GM18526 (cell line): ENCODE results near the gene IBA57.

Experiments
- POLR2A ChIP-seq: IDR thresholded peaks from 3 replicates; pipeline ENCODE4 v1.6.1; 2011; ENCODE audit not compliant: insufficient read length; ENCODE audit errors: extremely low read depth

IBA57 gene

GRCh38 chr1:228207851-228208821 lies 42.5 kb downstream of the IBA57 start, which contains the start of gene OBSCN:
Gene OBSCN (plus strand): TSS chr1:228208044. CDS start chr1:228211784, 3,740 bp downstream.
- TF ChIP-seq POLR2A = no peak

- no peak for TF ChIP-seq POLR2A
These were observed 43.4 kb downstream of the IBA57 start for GRCh38 chr1:228208831-228209551.

GRCh38 chr1:228209657-228210056 lies 44.1 kb downstream of the IBA57 start:
- no peak for TF ChIP-seq POLR2A

GRCh38 chr1:228210076-228210651 lies 44.6 kb downstream of the IBA57 start:
- no peak for TF ChIP-seq POLR2A

DNA sequence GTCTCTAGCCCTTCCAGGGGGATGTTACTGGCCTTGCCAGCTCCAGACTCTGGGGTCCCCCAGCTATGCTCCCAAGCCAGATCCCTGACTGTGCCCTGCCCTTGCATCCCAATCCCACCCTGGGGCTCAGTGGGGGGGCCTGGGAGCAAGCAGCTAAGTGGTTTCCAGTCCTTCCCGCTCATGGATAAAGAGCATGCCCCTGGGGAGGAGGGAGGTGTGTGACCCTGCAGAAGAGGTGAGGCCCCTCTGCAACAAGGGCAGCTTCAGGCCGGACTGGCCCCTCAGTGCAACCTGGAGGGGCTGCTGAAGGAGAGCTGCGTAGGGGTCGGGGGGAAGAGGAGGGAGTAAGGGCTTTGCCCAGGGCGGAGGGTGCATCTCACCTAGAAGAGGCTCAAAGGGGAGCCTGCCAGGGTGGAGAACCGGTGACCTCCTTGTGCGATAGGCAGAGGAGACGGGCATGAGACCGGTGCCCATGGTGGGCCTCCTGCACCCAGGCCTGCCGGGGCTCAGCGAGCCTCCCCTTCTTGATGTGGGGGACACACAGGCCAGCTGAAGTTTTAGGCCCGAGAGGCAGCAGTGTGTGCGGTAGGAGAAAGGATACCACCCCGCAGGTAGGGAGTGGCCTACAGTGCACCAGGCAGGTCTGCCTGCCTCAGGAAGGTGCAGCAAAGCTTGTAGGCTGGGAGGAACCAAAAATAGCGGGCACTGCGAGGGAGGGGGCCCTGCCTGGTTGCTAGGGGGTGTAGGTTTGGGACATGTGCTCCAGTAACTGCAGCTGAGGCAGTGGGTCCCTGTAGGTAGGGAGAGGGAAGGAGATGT lies 45.3 kb downstream of the IBA57 start:
- no peak for TF ChIP-seq POLR2A

DNA sequence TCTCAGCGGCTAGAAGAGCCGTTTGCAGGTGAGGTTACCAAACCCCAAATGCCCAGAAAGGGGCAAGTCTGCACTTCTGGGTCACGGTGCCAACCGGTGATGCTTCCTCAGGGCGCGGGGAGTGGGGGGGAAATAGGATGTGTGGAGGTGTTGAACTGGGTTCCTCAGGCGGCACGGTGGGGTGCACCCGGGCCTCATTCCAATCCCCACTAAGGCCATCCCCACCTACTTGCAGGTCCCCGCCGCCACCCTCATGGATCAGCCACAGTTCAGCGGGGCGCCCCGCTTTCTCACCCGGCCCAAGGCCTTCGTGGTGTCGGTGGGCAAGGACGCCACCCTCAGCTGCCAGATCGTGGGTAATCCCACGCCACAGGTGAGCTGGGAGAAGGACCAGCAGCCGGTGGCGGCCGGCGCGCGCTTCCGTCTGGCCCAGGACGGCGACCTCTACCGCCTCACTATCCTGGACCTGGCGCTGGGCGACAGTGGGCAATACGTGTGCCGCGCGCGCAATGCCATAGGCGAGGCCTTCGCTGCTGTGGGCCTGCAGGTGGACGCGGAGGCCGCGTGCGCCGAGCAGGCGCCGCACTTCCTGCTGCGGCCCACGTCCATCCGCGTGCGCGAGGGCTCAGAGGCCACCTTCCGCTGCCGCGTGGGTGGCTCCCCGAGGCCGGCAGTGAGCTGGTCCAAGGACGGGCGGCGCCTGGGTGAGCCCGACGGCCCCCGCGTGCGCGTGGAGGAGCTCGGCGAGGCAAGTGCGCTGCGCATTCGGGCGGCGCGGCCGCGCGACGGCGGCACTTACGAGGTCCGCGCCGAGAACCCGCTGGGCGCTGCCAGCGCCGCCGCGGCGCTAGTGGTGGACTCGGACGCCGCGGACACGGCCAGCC lies 46.2 kb downstream of the IBA57 start:
- TF ChIP-seq POLR2A = no peak

- no peak for TF ChIP-seq POLR2A
These were observed 46.9 kb downstream of the IBA57 start for GRCh38 chr1:228212415-228212965.

DNA sequence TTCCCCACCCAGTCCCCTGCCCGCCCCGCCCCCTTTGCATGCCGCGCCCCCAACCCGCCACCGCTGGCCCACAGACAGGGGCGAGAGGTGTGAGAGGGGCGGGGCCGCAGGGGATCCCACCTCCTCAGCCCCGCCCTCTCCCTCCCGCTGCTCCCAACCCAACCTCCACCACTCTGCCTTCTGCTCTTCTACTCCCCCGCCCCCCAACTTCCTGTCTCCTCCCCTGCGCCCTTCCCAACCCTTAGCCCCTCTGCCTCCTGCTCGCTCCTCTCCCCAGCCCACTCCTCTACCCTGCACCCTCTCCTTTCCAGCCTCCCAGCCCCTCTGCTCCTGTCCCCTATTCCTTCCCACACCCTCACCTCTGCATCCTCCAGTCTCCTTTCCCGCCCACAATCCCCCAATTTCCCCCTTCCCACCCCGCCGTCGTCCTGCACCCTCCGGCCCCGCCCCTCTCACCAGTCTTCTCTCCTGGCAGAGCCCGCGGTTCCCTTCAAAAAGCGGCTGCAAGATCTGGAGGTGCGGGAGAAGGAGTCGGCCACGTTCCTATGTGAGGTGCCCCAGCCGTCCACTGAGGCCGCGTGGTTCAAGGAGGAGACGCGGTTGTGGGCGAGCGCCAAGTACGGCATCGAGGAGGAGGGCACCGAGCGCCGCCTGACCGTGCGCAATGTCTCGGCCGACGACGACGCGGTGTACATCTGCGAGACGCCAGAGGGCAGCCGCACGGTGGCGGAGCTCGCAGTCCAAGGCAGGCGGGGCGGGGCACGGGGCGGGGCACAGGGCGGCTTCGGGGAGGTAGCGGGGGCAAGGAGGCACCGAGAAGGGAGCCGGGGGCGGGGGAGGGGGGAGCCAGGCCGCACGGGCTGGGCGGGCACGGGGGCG lies 47.6 kb downstream of the IBA57 start:
- no peak for TF ChIP-seq POLR2A

DNA sequence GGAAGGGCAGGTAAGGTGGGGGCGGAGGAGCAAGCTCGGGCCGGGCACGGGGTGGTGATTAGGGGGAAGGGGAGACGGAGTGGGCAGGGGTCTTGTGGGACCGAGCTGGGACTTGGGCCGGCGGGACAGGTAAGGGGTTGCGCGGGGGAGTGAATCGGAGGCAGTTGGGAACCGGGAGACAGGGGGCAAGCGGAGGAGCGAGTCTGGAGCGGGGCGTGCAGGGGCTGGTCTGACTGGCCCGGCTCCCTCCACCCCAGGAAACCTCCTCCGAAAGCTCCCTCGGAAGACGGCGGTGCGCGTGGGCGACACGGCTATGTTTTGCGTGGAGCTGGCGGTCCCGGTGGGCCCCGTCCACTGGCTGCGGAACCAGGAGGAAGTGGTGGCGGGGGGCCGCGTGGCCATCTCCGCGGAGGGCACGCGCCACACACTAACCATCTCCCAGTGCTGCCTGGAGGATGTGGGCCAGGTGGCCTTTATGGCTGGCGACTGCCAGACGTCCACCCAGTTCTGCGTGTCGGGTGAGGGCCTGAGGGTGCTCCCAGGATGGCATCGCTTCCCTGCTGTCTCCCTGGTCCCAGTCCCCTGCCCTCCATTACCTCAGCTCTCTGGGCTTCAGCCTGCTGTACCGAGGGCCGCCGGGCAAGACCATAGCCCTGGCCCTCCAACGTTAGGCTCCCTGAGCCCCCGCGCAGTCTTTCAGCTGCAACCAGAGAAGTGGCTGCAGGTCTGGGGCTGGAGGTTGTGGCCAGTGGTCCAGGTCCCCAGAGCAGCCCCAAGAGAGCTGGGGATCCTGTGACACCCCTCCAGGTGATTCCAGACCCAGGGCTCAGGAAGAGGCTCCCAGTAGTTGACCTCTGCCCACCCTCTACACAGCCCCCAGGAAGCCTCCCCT lies 48.6 kb downstream of the IBA57 start:
- TF ChIP-seq POLR2A = no peak

GRCh38 chr1:228214921-228215662 lies 49.5 kb downstream of the IBA57 start:
- TF ChIP-seq POLR2A = no peak

GRCh38 chr1:228215663-228216116 lies 50.1 kb downstream of the IBA57 start:
- no peak for TF ChIP-seq POLR2A
